Measurements from ENCODE around the gene IRGQ.
"Not testable (repeated sequence)": the region's sequence is repeated elsewhere in the genome, so short reads cannot be mapped to it uniquely, and the experiment has no call there.

Gene IRGQ

DNA sequence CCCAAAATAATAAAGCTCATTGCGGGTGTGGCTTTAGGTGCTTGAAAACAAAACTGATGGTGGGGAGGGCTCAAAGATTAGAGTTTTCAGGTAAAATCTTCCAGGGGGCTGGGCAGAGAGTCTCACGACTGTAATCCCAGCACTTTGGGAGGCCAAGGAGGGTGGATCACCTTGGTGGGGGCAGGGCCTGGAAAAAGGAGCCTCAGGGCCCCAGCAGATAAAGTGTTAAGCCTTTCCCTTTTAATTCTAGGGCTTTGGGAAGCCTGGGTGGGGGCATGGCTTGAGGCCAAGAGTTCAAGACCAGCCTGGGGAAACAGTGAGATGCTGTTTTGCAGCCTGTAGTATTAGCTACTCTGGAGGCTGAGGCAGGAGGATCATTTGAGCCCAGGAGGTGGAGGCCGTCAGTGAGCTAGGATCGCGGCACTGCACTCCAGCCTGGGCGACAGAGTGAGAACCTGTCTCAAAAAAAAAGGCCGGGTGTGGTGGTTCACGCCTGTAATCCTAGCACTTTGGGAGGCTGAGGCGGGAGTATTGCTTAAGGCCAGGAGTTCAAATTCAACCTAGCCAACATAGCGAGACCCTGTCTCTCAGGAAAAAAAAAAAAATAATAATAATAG lies 1.7 kb downstream of the IRGQ start:
- TF ChIP-seq CTCF (IDR thresholded peaks at IDR 0.05; ENCODE audit: low read depth, low read length), result no peak

DNA sequence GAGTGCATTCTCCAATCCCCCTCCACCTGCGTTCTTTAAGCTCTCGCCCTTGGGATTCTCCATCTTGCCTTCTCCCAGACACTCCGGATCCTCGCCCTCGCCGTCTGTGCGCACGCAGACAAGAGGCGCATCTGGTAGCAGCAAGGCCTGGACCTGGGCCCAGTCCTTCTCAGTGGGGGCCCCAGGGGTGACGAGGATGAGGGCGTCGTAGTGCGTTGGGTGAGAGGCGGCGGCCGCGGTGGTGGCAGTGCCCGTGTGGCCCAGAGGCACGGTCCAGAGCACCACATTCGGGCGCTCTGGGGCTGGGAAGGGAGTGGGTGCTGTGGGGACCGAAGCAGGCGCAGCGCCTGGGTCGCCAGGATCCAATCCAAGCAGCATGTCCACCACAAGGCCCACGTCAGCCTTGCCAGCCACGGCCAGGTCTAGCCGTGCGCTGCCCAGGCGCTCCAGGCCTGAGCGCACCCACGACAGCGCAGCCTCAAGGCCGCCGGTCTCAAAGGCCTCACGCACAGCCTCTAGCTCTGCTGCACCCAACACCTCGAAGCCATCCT lies 3.1 kb downstream of the IRGQ start:
- DNase-seq (ENCODE audit: low read depth in 2 of 2), result no peak
- TF ChIP-seq CTCF (IDR thresholded peaks at IDR 0.05; ENCODE audit: low read depth, low read length), result no peak
- H3K4me3 ChIP-seq (replicated peaks in 1 of 2; ENCODE audit: low read depth in 2 of 2, low read length in 2 of 2), result no peak overlapping the region

More for the DNA sequence above, 1.7 kb downstream of the IRGQ start:
- H3K4me3 ChIP-seq (replicated peaks in 1 of 2; ENCODE audit: low read depth in 2 of 2, low read length in 2 of 2), result peak overlapping the region; percentile 61 to 78
- DNase-seq (ENCODE audit: low read depth in 2 of 2), result no peak

DNA sequence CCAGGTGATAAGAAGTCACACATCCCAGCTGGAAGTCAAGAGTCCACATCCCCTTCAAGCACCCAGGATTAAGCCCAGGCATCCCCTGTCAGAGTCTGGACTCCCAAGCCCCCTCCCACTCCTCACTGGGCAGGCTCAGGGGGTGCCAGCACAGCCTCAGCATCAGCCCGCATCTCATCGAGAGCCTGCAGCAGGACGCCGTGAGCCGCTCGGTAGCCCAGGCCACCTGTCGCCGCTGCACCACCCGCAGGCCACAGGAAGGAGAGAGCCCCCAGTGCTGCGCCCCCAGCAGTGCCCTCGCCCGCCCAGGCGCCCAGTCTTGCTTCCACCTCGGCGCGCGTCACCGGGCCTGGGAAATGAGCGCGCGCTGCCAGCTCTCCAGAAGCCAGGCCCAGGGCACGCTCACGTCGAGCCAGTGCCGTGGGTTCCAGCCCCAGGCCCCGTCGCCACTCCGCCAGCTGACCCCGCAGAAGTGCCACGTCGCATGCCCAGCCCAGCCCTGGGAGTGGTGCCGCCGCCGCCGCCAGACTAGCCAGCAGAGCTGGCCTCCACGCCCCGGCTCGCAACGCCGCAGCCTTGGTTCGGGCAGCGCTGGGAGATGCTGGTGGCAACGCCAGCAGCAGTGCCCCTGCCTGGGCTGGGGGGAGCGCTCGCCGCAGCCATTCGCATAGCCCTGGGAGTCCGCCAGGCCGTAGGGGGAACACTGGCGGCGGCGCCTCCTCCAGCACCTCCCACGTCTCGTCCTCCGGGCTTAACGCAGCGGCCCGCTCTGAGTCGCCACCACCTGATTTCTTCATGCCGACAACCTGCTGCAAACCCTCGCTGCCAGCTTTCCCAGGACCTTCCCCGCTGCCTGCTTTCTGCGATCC lies 3.8 kb downstream of the IRGQ start:
- DNase-seq (ENCODE audit: low read depth in 2 of 2), result no peak
- TF ChIP-seq CTCF (IDR thresholded peaks at IDR 0.05; ENCODE audit: low read depth, low read length), result no peak
- H3K4me3 ChIP-seq (replicated peaks in 1 of 2; ENCODE audit: low read depth in 2 of 2, low read length in 2 of 2), result no peak overlapping the region

GRCh38 chr19:43589678-43590077 lies 6.3 kb downstream of the IRGQ start:
- no peak for DNase-seq (ENCODE audit: low read depth in 2 of 2)
- no peak overlapping the region for H3K4me3 ChIP-seq (replicated peaks in 1 of 2; ENCODE audit: low read depth in 2 of 2, low read length in 2 of 2)
- TF ChIP-seq CTCF (IDR thresholded peaks at IDR 0.05; ENCODE audit: low read depth, low read length), result no peak

DNA sequence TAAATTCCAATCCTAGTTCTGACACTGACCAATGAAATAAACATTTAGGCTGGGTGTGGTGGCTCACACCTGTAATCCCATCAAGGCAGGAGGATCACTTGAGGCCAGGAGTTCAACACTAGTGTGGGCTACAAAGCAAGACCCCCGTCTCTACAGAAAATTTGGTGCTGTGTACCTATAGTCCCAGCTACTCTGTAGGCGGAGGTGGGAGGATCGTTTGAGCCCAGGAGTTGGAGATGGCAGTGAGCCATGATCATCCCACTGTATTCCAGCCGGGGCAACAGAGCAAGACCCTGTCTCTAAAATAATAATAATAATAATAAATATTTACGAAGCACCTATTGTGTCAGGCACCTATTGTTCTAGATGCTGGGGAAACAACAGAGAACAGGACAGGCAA lies 6.7 kb downstream of the IRGQ start:
- H3K4me3 ChIP-seq (replicated peaks in 1 of 2; ENCODE audit: low read depth in 2 of 2, low read length in 2 of 2), result no peak overlapping the region
- TF ChIP-seq CTCF (IDR thresholded peaks at IDR 0.05; ENCODE audit: low read depth, low read length), result no peak
- no peak for DNase-seq (ENCODE audit: low read depth in 2 of 2)

DNA sequence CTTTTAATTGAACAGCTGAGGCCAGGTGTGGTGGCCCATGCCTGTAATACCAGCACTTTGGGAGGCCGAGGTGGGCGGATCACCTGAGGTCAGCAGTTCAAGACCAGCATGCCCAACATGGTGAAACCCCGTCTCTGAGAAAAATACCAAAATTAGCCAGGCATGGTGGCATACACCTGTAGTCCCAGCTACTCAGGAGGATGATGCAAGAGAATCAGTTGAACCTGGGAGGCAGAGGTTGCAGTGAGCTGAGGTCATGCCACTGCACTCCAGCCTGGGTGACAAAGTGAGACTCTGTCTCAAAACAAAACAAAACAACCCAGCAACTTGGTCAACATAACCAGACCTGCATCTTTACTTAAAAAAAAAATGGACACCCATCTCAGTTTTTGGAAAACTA lies 8.9 kb downstream of the IRGQ start:
- not testable (repeated sequence) for H3K4me3 ChIP-seq (replicated peaks in 1 of 2; ENCODE audit: low read depth in 2 of 2, low read length in 2 of 2); DNase-seq (ENCODE audit: low read depth in 2 of 2)

GRCh38 chr19:43586346-43586745 lies 9.6 kb downstream of the IRGQ start:
- no peak overlapping the region for H3K4me3 ChIP-seq (replicated peaks in 1 of 2; ENCODE audit: low read depth in 2 of 2, low read length in 2 of 2)
- TF ChIP-seq CTCF (IDR thresholded peaks at IDR 0.05; ENCODE audit: low read depth, low read length), result no peak
- DNase-seq (ENCODE audit: low read depth in 2 of 2), result no peak
